H9 (cell line): ENCODE data around the gene RBM8A. TPM values are rescaled to one million over a fixed set of nuclear protein-coding genes. Genes with fewer than 3 reads are reported as not detected.

Source experiments
- DNase-seq: peaks from one replicate; pipeline ENCODE4 v3.0.0-alpha.2; 2017
- H2AFZ ChIP-seq: one replicate; pipeline ENCODE4 v1.6.1; 2013; ENCODE audit warnings: mild to moderate bottlenecking, low read length, control low read depth, moderate library complexity
- H2AK5ac ChIP-seq: 2 replicates; pipeline ENCODE4 v1.6.1; 2013; ENCODE audit warnings: low read length, control low read depth, mixed read lengths; ENCODE audit not compliant: insufficient read length
- H2BK120ac ChIP-seq: one replicate; pipeline ENCODE4 v1.6.1; 2013; ENCODE audit warnings: low read depth, mild to moderate bottlenecking, low read length, control low read depth, inconsistent platforms; ENCODE audit not compliant: poor library complexity, severe bottlenecking
- H2BK12ac ChIP-seq: 2 replicates; pipeline ENCODE4 v1.6.1; 2013; ENCODE audit warnings: low read length, control low read depth, mixed read lengths, low read depth; ENCODE audit not compliant: insufficient read length
- H2BK15ac ChIP-seq: 2 replicates; pipeline ENCODE4 v1.6.1; 2013; ENCODE audit warnings: low read depth, low read length, control low read depth
- H2BK20ac ChIP-seq: one replicate; pipeline ENCODE4 v1.6.1; 2013; ENCODE audit warnings: low read depth, mild to moderate bottlenecking, low read length, control low read depth, inconsistent platforms; ENCODE audit not compliant: poor library complexity, severe bottlenecking
- H2BK5ac ChIP-seq: 2 replicates; pipeline ENCODE4 v1.6.1; 2013; ENCODE audit warnings: low read length, control low read depth, mixed read lengths; ENCODE audit not compliant: insufficient read length
- H3K14ac ChIP-seq: 2 replicates; pipeline ENCODE4 v1.6.1; 2013; ENCODE audit warnings: low read length, control low read depth; ENCODE audit not compliant: insufficient read depth
- H3K18ac ChIP-seq: 2 replicates; pipeline ENCODE4 v1.6.1; 2013; ENCODE audit warnings: low read depth, mild to moderate bottlenecking, mixed read lengths, low read length, control low read depth; ENCODE audit not compliant: insufficient read length
- H3K23ac ChIP-seq: 2 replicates; pipeline ENCODE4 v1.6.1; 2013; ENCODE audit warnings: low read length, control low read depth, mixed read lengths, low read depth; ENCODE audit not compliant: insufficient read length
- H3K23me2 ChIP-seq: 2 replicates; pipeline ENCODE4 v1.6.1; 2013; ENCODE audit warnings: low read depth, mild to moderate bottlenecking, mixed read lengths, low read length, control low read depth; ENCODE audit not compliant: insufficient read length, poor library complexity, severe bottlenecking
- H3K27ac ChIP-seq: 2 replicates; pipeline ENCODE4 v1.5.1; 2013; ENCODE audit warnings: low read length, control low read depth, mixed read lengths, low read depth; ENCODE audit not compliant: insufficient read length
- H3K27me3 ChIP-seq: 2 replicates; pipeline ENCODE4 v1.6.1; 2013; ENCODE audit warnings: low read length, control low read depth, inconsistent platforms; ENCODE audit not compliant: insufficient read depth
- H3K4ac ChIP-seq: 2 replicates; pipeline ENCODE4 v1.6.1; 2013; ENCODE audit warnings: low read depth, mild to moderate bottlenecking, control low read depth, inconsistent platforms, low read length, moderate library complexity
- H3K4me1 ChIP-seq: 2 replicates; pipeline ENCODE4 v1.6.1; 2013; ENCODE audit warnings: low read length, control low read depth, inconsistent platforms; ENCODE audit not compliant: insufficient read depth
- H3K4me2 ChIP-seq: 2 replicates; pipeline ENCODE4 v1.6.1; 2013; ENCODE audit warnings: low read length, control low read depth, mixed read lengths; ENCODE audit not compliant: insufficient read length, insufficient read depth
- H3K56ac ChIP-seq: 2 replicates; pipeline ENCODE4 v1.6.1; 2013; ENCODE audit warnings: low read depth, mild to moderate bottlenecking, mixed read lengths, low read length, control low read depth; ENCODE audit not compliant: insufficient read length
- H3K79me1 ChIP-seq: 2 replicates; pipeline ENCODE4 v1.6.1; 2013; ENCODE audit warnings: low read depth, mild to moderate bottlenecking, moderate library complexity, low read length, control low read depth, inconsistent platforms; ENCODE audit not compliant: insufficient read depth, poor library complexity, severe bottlenecking
- H3K79me2 ChIP-seq: 2 replicates; pipeline ENCODE4 v1.6.1; 2013; ENCODE audit warnings: low read length, control low read depth, inconsistent platforms; ENCODE audit not compliant: insufficient read depth
- H3K9ac ChIP-seq: 2 replicates; pipeline ENCODE4 v1.6.1; 2013; ENCODE audit warnings: low read length, control low read depth, mixed read lengths; ENCODE audit not compliant: insufficient read length; ENCODE audit errors: extremely low read depth
- H3K9me3 ChIP-seq: one replicate; pipeline ENCODE4 v1.6.1; 2013; ENCODE audit warnings: low read depth, low read length, inconsistent platforms; ENCODE audit not compliant: control insufficient read depth
- H3T11ph ChIP-seq: one replicate; pipeline ENCODE4 v1.6.1; 2013; ENCODE audit warnings: mild to moderate bottlenecking, low read length, control low read depth, inconsistent platforms
- H4K20me1 ChIP-seq: one replicate; pipeline ENCODE4 v1.6.1; 2013; ENCODE audit not compliant: control insufficient read depth, insufficient read length, insufficient read depth
- H4K5ac ChIP-seq: 2 replicates; pipeline ENCODE4 v1.6.1; 2013; ENCODE audit warnings: low read depth, mild to moderate bottlenecking, mixed read lengths, low read length, control low read depth; ENCODE audit not compliant: insufficient read length
- H4K8ac ChIP-seq: replicated peaks from 2 replicates; pipeline ENCODE4 v1.6.1; 2013; ENCODE audit warnings: low read length, control low read depth, mixed read lengths, low read depth; ENCODE audit not compliant: insufficient read length
- H4K91ac ChIP-seq: 2 replicates; pipeline ENCODE4 v1.6.1; 2013; ENCODE audit warnings: low read depth, mild to moderate bottlenecking, moderate library complexity, mixed read lengths, low read length, control low read depth; ENCODE audit not compliant: insufficient read length
- H3K27ac Mint-ChIP-seq, 3 experiments: 2 replicates in 2 of 3; 3 replicates in 1 of 3; pipeline ENCODE4 v1.8.0; 2020 to 2021; ENCODE audit warnings: mixed read lengths in 3 of 3, mild to moderate bottlenecking in 1 of 3, moderate library complexity in 1 of 3
- H3K27me3 Mint-ChIP-seq: 2 replicates; pipeline ENCODE4 v1.8.0; 2021; ENCODE audit warnings: low read depth, mild to moderate bottlenecking, moderate library complexity, mixed read lengths
- H3K36me3 Mint-ChIP-seq, 3 experiments: 2 replicates in 2 of 3; 3 replicates in 1 of 3; pipeline ENCODE4 v1.8.0; 2020 to 2021; ENCODE audit warnings: low read depth in 3 of 3, mixed read lengths in 3 of 3; ENCODE audit not compliant: insufficient read depth in 1 of 3
- H3K4me1 Mint-ChIP-seq, 2 experiments: 2 replicates each; pipeline ENCODE4 v1.8.0; 2020; ENCODE audit warnings: mixed read lengths in 2 of 2
- H3K4me3 Mint-ChIP-seq, 2 experiments: 2 replicates in 1 of 2; 3 replicates in 1 of 2; pipeline ENCODE4 v1.8.0; 2020 to 2021; ENCODE audit warnings: mild to moderate bottlenecking in 2 of 2, mixed read lengths in 2 of 2, moderate library complexity in 1 of 2
- H3K9me3 Mint-ChIP-seq, 2 experiments: 2 replicates in 1 of 2; 3 replicates in 1 of 2; pipeline ENCODE4 v1.8.0; 2020; ENCODE audit warnings: mild to moderate bottlenecking in 2 of 2, mixed read lengths in 2 of 2, moderate library complexity in 1 of 2
- WGBS: extraction: QIAGEN DNeasy Blood & Tissue Kit; methylation state at CpG from one replicate; pipeline ENCODE4 v1.1.7; 2013; ENCODE audit warnings: missing lambda C conversion rate, low lambda C conversion rate, mixed read lengths; ENCODE audit not compliant: insufficient read length; ENCODE audit errors: extremely low coverage; 5-methylcytosine and 5-hydroxymethylcytosine counted together
- total RNA-seq: library from RNA; stranded (reverse); gene quantifications from 2 replicates; pipeline ENCODE4 v1.2.1, GENCODE V29; 2021
- TF ChIP-seq, protein P1 (sequence below): fragments of 200-600 bp; sonication (generic); conservative IDR thresholded peaks from 3 replicates; pipeline ENCODE4 v1.8.0; 2021; ENCODE audit warnings: antibody characterized with exemption, mild to moderate bottlenecking

Gene RBM8A
- total RNA-seq, 1 experiment from 2014 or later, result 298 TPM

- H3K4me3 Mint-ChIP-seq, result no peak overlapping the region
- no peaks in the 10 kb centered on the region for H3K36me3 Mint-ChIP-seq
- peaks cover 12 to 18% of the 10 kb centered on the region in 2 experiments for H3K4me1 Mint-ChIP-seq
Observed at GRCh38 chr1:145953861-145954260, 26.6 kb upstream of the RBM8A start.

More at GRCh38 chr1:145953861-145954260, 26.6 kb upstream of the RBM8A start:
- H3K9ac ChIP-seq, result no peak overlapping the region
- no peak overlapping the region for H2BK20ac ChIP-seq
- peaks cover 4% of the 10 kb centered on the region for H3K23me2 ChIP-seq
- H4K5ac ChIP-seq, result no peak overlapping the region
- no peak overlapping the region for H3K27ac ChIP-seq
- H3K56ac ChIP-seq, result no peak overlapping the region
- no peaks in the 10 kb centered on the region for H3K9me3 ChIP-seq
- no peak overlapping the region for H3K23ac ChIP-seq
- no peak overlapping the region for H3K27ac Mint-ChIP-seq
- H3K27me3 Mint-ChIP-seq, result peaks cover 30% of the 10 kb centered on the region
- H3K79me1 ChIP-seq, result no peaks in the 10 kb centered on the region
- peaks cover 11% of the 10 kb centered on the region; the same call in 1 of the 2 replicates for H3K27me3 ChIP-seq
- H2BK15ac ChIP-seq, result no peak overlapping the region
- H3K4me2 ChIP-seq, result no peak overlapping the region
- no peaks in the 10 kb centered on the region for H4K20me1 ChIP-seq
- no peak for DNase-seq
- H3K9me3 Mint-ChIP-seq, result no peaks in the 10 kb centered on the region
- H2BK5ac ChIP-seq, result no peak overlapping the region
- H3K18ac ChIP-seq, result no peak overlapping the region
- no peak overlapping the region for H4K8ac ChIP-seq
- no peak overlapping the region for H2AFZ ChIP-seq
- no peaks in the 10 kb centered on the region for H3K79me2 ChIP-seq
- no peak overlapping the region for H2BK12ac ChIP-seq
- H3T11ph ChIP-seq, result no peak overlapping the region
- H2BK120ac ChIP-seq, result no peak overlapping the region
- no peak overlapping the region for H2AK5ac ChIP-seq
- no CpG with 5 or more reads among the region's 6 CpGs for WGBS
- no peak overlapping the region for H3K4ac ChIP-seq
- H4K91ac ChIP-seq, result no peak overlapping the region
- TF ChIP-seq, protein P1, sequence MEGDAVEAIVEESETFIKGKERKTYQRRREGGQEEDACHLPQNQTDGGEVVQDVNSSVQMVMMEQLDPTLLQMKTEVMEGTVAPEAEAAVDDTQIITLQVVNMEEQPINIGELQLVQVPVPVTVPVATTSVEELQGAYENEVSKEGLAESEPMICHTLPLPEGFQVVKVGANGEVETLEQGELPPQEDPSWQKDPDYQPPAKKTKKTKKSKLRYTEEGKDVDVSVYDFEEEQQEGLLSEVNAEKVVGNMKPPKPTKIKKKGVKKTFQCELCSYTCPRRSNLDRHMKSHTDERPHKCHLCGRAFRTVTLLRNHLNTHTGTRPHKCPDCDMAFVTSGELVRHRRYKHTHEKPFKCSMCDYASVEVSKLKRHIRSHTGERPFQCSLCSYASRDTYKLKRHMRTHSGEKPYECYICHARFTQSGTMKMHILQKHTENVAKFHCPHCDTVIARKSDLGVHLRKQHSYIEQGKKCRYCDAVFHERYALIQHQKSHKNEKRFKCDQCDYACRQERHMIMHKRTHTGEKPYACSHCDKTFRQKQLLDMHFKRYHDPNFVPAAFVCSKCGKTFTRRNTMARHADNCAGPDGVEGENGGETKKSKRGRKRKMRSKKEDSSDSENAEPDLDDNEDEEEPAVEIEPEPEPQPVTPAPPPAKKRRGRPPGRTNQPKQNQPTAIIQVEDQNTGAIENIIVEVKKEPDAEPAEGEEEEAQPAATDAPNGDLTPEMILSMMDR, result no peak
- no peaks in the 10 kb centered on the region; the same call in 1 of the 2 replicates for H3K4me1 ChIP-seq
- no peak overlapping the region for H3K14ac ChIP-seq
